Stomach smooth muscle (tissue), 2 donors: ENCODE data around the gene DCP1A.
"Not testable (repeated sequence)": the region's sequence is repeated elsewhere in the genome, so short reads cannot be mapped to it uniquely, and the experiment has no call there.

ENCODE experiments used
- H3K27ac ChIP-seq: one replicate; pipeline ENCODE4 v1.7.0; 2013; ENCODE audit warnings: mild to moderate bottlenecking, low read length, inconsistent platforms
- H3K27me3 ChIP-seq, 2 donors: one replicate each; pipeline ENCODE4 v1.7.0; 2013; ENCODE audit warnings: low read length in 2 of 2; ENCODE audit not compliant: insufficient read depth in 2 of 2, control insufficient read depth in 1 of 2
- H3K36me3 ChIP-seq, 2 donors: one replicate each; pipeline ENCODE4 v1.7.0; 2013; ENCODE audit warnings: low read length in 2 of 2; ENCODE audit not compliant: control insufficient read depth in 2 of 2, insufficient read depth in 2 of 2
- H3K4me1 ChIP-seq: one replicate; pipeline ENCODE4 v1.7.0; 2013; ENCODE audit warnings: low read length; ENCODE audit not compliant: control insufficient read depth, insufficient read depth
- H3K4me3 ChIP-seq, 2 donors: one replicate each; pipeline ENCODE4 v1.7.0; 2013; ENCODE audit warnings: low read length in 2 of 2
- H3K9ac ChIP-seq, 2 donors: one replicate each; pipeline ENCODE4 v1.7.0; 2013; ENCODE audit warnings: low read length in 2 of 2, mild to moderate bottlenecking in 1 of 2
- H3K9me3 ChIP-seq, 2 donors: one replicate each; pipeline ENCODE4 v1.7.0; 2013; ENCODE audit warnings: low read length in 2 of 2; ENCODE audit not compliant: control insufficient read depth in 2 of 2
- donor health status: healthy.
- donor health status: Pancreatic carcinoma.

The DCP1A gene

DNA sequence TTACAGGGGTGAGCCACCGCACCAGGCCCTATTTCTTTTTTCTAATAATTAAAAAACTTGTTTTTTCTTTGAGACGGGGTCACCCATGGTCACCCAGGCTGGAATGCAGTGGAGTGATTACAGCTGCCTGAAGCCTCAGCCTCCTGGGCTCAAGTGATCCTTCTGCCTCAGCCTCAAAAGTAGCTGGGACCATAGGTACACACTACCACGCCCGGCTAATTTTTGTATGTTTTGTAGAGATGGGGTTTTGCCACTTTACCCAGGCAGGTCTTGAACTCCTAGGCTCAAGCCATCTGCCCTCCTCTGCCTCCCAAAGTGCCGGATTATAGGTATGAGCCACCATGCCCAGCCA, 90.7 kb downstream of the DCP1A start:
- H3K4me3 ChIP-seq, result no peak overlapping the region
- no peak overlapping the region for H3K9ac ChIP-seq
- no peaks in the 10 kb centered on the region for H3K36me3 ChIP-seq
- H3K4me1 ChIP-seq, result peaks cover 26% of the 10 kb centered on the region
- no peaks in the 10 kb centered on the region for H3K9me3 ChIP-seq
- H3K27me3 ChIP-seq, result no peaks in the 10 kb centered on the region
- H3K27ac ChIP-seq, result no peak overlapping the region

DNA sequence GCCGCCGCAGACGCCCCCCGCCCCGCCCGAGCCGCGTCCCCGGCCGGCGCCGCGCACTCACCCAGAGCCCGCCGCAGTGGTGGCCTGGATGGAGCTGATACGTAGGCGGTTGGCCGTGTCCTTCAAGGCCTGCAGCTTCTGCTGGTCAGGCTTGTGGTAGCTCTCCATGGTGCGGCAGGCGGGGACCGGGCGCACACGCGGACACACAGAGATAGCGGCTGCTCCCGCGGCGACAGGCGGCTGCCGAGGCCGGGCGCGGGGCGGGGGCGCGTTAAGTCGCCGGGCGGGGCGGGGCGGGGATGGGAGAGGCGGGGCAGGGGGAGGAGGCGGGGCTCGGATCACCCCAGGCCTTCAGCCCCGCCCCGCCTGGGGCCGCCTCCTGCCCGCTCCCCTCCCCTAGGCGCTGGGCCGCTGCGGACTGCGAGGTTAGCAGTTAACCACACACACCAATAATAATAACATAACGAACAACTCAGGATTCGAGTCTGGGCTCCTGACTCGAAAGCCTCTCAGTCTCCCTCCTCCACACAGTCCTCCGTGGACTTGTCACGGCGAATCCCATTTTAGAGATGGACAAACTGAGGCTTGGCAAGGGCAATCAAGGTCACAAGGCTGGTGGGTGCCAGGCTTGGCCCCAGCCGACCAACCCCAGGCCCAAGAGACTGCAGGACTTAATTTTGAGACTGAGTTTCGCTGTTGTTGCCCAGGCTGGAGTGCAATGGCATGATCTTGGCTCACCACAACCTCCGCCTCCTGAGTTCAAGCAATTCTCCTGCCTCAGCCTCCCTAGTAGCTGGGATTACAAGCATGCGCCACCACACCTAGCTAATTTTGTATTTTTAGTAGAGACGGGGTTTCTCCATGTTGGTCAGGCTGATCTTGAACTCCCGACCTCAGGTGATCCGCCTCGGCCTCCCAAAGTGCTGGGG, 91.3 kb downstream of the DCP1A start, which contains the start of gene TKT:
Gene TKT, minus strand, starts transcription at position 248 of the 929 bp plus-strand sequence. Its CDS starts 80 bp downstream, at position 168.
- Histone ChIP-seq H3K4me3 (peak within 1 kb of the TSS; percentile 88 to 96), H3K27ac (peak within 1 kb of the TSS; percentile 69), H3K4me1 (peaks cover 32% of the 10 kb centered on the region), H3K9ac (peak within 1 kb of the TSS; percentile 76 to 86), H3K9me3 (no peaks in the 10 kb centered on the region), H3K36me3 (no peaks in the 10 kb centered on the region), H3K27me3 (no peaks in the 10 kb centered on the region)

DNA sequence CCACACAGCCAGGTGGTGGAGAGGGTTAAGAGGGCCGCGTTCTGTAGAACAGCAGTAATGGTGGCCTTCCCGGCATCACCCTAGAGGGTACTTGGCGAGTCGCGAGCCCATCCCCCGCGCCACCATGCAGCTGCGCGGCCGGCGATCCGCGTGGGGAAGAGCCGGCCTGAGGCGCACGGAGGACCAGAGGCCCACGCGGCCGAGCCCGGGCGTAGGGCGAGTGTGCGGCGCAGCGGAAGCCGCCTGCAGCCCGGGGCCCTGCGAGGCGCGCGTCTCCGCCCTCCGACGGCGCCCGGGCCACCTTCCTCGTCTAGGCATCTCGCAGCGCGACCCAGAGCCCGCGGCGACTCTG, 91.9 kb downstream of the DCP1A start:
- H3K27me3 ChIP-seq, result no peaks in the 10 kb centered on the region
- peak overlapping the region; percentile 76 to 86 for H3K9ac ChIP-seq
- peak overlapping the region; percentile 88 to 96 for H3K4me3 ChIP-seq
- H3K9me3 ChIP-seq, result no peaks in the 10 kb centered on the region
- H3K4me1 ChIP-seq, result peaks cover 38% of the 10 kb centered on the region
- H3K27ac ChIP-seq, result peak overlapping the region; percentile 69
- H3K36me3 ChIP-seq, result no peaks in the 10 kb centered on the region

DNA sequence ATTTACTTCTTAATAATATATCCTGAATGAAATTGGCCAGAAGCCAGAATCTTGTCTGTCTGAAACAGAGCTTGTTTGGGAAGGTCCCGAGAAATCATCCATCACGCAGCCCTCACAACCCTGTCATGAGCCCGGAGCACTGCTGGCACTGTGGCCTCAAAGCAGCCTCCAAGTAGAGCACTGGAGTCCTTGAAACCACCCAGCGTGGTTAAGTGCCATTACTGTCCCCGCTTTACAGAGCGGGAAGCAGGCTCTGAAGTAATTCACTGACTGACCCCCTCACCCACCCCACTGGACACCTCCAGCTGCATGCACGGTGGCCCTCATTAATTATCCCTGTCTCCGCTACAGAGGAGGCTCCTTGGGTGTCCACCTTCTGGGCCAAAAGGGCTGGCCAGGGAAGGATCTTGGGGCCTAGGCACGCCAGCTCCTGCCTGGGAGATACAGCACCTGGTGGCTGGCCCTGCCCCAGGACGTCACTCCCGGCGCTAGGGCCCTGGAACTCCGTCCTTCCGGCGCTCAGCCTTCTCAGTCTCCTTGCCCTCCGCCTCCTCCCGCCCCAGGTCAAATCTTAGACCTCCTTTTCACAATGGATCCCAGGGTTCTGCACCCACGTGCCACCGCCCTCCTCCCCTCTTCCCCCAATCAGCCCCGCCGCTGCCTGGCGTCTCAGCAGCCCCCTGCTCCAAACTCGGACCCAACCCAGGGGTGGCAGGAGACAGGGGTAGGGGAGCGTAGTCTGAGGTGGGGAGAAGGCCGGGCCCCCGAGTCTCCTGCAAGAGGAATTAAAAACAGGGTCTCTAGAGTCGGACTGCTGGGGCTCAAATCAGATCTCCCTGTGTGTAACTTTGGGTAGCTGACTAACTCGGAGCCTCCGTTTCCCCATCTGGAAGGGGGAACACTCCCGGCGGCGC, 92.6 kb downstream of the DCP1A start:
- H3K4me1 ChIP-seq, result peaks cover 44% of the 10 kb centered on the region

DNA sequence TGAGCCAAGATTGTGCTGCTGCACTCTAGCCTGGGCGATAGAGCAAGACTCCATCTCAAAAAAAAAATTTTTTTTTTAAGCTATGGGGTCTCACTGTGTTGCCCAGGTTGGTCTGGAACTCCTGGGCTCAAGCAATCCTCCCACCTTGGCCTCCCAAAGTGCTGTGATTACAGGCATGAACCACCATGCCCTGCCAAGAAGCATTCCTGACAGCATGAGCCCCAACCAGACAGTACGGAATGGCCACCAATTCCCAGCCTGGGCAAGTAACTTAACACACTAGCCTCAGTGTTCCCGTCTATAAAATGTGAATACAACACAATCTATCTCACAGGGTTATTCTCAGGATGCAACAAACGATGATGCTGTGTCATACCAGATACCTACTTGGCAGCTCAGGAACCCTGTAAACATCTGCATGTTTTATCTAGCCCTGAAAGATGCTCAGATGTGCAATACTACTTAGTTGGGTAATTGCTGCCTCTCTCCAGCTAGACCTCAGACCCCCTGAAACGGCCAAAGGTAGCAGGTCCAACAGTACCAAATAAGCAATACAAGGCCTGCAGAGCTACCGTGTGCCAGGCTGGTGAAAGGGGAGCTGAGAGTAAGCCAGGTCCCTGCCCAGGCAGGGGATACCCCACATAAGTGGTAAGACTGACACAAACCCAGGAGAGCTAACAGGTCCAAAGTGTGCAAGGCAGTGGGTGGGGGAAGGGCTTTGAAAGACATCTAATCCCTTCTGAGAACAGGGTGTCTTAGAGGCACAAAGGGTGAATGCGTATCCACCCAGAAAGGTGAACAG, 93.4 kb downstream of the DCP1A start:
- Histone ChIP-seq H3K4me3 (peak overlapping the region; percentile 88 to 96), H3K9me3 (no peaks in the 10 kb centered on the region), H3K27ac (peak overlapping the region; percentile 69), H3K9ac (peak overlapping the region; percentile 76 to 86), H3K27me3 (no peaks in the 10 kb centered on the region), H3K4me1 (peaks cover 47% of the 10 kb centered on the region), H3K36me3 (no peaks in the 10 kb centered on the region)

More for the DNA sequence above, 92.6 kb downstream of the DCP1A start:
- Histone ChIP-seq H3K27ac (peak overlapping the region; percentile 69), H3K4me3 (peak overlapping the region; percentile 88 to 96), H3K9ac (peak overlapping the region; percentile 76 to 86), H3K9me3 (no peaks in the 10 kb centered on the region), H3K36me3 (no peaks in the 10 kb centered on the region), H3K27me3 (no peaks in the 10 kb centered on the region)

DNA sequence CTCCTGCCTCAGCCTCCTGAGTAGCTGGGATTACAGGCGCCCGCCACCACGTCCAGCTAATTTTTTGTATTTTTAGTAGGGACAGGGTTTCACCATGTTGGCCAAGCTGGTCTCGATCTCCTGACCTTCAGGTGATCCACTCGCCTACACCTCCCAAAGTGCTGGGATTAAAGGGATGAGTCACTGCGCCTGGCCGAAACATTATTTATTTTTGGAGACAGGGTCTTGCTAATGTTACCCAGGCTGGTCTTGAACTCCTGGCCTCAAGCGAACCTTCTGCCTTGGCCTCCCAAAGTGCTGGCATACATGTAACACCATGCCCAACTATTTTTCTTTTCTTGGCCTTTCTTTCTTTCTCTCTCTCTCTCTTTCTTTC, 94.4 kb downstream of the DCP1A start:
- H3K9ac ChIP-seq, H3K27me3 ChIP-seq, H3K36me3 ChIP-seq, H3K27ac ChIP-seq, H3K9me3 ChIP-seq: not testable (repeated sequence)
- peak overlapping the region in 1 of 2 donors; percentile 15 for H3K4me3 ChIP-seq
- H3K4me1 ChIP-seq, result peaks cover 47% of the 10 kb centered on the region

DNA sequence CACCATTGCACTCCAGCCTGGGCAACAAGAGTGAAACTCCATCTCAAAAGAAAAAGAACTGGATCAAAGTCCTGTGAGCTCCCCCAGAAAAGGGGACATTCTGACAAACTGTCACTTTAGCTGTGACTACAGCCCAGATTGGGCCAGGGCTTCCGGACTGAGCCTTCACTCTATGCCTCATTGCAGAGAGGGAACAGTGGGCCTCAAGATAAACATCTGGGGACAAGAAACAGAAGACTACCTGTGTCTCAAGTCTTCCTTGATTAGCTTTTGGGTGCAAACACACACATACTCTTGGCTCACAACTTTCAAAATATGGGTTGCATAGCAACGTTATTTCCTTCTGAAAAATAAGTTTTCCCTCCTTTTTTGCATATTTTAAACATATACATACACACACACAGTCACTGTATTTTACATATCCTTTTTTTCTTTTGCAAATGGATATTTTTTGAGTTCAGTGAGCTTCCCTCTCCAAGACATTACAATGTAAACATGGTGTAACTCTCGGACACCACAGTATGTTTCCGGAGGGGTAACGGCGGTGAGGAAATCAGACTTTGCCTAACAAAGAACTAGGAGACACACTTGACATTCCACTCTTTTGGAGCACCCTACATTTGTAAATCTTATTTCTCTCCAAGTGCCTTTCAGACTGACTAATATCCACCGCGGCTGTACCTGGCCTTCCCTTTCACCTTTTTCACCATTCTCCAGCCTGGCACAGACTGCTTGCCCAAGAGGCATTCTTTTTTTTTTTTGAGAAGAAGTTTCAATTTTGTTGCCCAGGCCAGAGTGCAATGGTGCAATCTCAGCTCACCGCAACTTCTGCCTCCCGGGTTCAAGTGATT, 95.0 kb downstream of the DCP1A start:
- Histone ChIP-seq H3K9ac (peak overlapping the region in 1 of 2 donors; percentile 5), H3K27ac (no peak overlapping the region), H3K27me3 (no peaks in the 10 kb centered on the region), H3K36me3 (no peaks in the 10 kb centered on the region), H3K4me1 (peaks cover 47% of the 10 kb centered on the region), H3K4me3 (peak overlapping the region in 1 of 2 donors; percentile 40), H3K9me3 (no peaks in the 10 kb centered on the region)

DNA sequence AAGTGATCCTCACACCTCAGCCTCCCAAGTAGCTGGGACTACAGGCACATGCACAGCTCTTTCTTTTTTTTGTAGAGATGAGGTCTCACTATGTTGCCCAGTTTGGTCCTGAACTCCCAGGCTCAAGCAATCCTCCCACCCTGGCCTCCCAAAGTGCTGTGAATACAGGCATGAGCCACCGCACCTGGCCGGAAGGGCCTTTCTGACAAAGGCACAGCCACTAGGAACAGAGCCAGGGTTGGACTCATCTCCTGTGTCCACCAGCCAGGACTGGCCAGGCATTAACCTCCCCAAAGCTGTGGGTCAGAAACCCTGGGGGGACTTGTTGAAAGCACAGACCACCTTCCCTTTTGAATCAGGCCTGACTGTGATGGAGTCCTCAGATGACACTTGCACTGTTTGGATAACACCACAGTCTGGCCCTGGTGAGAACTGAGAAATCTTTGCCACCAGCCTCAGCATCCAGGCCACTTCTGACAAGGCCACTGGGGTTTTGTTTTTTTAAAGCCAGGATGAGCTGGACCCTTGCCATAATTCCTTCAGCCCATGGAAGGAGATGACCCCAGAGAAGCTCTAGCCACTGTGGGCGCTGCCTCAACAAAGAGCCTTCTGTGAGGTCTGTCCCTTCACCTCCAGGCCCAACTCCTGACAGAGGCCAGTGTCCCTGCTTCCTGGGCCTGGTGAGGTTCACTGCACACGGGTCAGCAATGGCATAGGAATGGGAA, 96.3 kb downstream of the DCP1A start:
- peaks cover 43% of the 10 kb centered on the region for H3K4me1 ChIP-seq
- H3K9me3 ChIP-seq, result no peaks in the 10 kb centered on the region
- no peak overlapping the region for H3K27ac ChIP-seq
- no peaks in the 10 kb centered on the region for H3K36me3 ChIP-seq
- H3K27me3 ChIP-seq, result no peaks in the 10 kb centered on the region
- H3K9ac ChIP-seq, result peak overlapping the region in 1 of 2 donors; percentile 13
- H3K4me3 ChIP-seq, result peak overlapping the region in 1 of 2 donors; percentile 22

DNA sequence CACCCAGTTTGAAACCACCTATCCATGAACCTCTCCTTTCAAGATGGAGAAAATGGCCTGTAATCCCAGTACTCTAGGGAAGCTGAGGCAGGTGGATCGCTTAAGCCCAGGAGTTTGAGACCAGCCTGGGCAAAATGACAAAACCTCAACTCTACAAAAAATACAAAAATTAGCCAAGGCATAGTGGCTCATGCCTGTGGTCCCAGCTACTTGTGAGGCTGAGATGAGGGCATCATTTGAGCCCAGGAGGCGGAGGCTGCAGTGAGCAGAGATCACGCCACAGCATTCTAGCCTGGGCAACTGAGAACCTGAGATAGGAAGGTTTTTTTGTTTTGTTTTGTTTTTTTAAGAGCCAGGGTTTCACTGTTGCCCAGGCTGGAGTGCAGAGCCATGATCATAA, 96.9 kb downstream of the DCP1A start:
- Histone ChIP-seq H3K27ac (no peak overlapping the region), H3K9ac (no peak overlapping the region), H3K27me3 (no peaks in the 10 kb centered on the region), H3K4me1 (peaks cover 43% of the 10 kb centered on the region), H3K4me3 (no peak overlapping the region), H3K36me3 (no peaks in the 10 kb centered on the region), H3K9me3 (no peaks in the 10 kb centered on the region)
